ENCODE data around the gene TMEM266.

Gene TMEM266

GRCh38 chr15:76251717-76252116, 191.9 kb downstream of the TMEM266 start:
- peak; percentile 3 for DNase-seq (ENCODE audit: low spot score)

- no peak for DNase-seq (ENCODE audit: low spot score)
These were observed 192.5 kb downstream of the TMEM266 start for GRCh38 chr15:76252249-76252648.

GRCh38 chr15:76253691-76254473, 194.1 kb downstream of the TMEM266 start:
- DNase-seq (ENCODE audit: low spot score) = no peak

Measured in COLO829 (cell line).